GM10266 (cell line): ENCODE data around the gene IKBKE.

Source experiments
- DNase-seq: peaks from one replicate; pipeline ENCODE4 v3.0.0; 2012; ENCODE audit errors: extremely low spot score
- CTCF ChIP-seq: IDR thresholded peaks from 2 replicates; pipeline ENCODE4 v1.5.1; 2012; ENCODE audit warnings: mild to moderate bottlenecking, low read depth; ENCODE audit not compliant: control insufficient read depth, insufficient read depth; ENCODE audit errors: missing control alignments

The IKBKE gene

DNA sequence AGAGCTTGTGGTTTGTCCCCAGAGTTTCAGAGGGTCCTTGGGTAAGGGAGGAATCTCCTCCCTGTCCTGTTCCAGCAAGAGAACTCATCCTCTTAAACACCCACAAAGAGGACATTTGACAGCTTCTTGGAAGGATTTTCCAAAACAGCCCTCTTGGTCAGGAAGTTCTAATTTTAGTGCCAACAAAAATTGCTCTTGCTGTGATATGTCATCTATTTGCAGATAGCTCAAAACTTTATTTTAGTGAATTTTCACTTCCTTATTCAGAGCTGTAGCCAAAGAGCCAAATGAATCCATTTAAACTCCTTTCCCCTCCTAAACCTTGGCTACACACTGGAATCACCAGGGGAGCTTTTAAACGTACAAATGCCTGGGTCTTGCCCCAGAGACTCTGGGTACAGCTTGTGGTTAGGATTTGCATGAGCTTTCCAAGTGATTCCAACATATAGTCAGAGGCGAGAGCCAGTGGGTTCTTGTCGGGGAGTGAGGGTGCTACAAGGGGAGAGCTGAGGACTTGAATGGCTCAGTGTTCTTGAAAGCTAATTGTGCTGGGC, 25.3 kb downstream of the IKBKE start:
- no peak for TF ChIP-seq CTCF
- peak; percentile 43 for DNase-seq

DNA sequence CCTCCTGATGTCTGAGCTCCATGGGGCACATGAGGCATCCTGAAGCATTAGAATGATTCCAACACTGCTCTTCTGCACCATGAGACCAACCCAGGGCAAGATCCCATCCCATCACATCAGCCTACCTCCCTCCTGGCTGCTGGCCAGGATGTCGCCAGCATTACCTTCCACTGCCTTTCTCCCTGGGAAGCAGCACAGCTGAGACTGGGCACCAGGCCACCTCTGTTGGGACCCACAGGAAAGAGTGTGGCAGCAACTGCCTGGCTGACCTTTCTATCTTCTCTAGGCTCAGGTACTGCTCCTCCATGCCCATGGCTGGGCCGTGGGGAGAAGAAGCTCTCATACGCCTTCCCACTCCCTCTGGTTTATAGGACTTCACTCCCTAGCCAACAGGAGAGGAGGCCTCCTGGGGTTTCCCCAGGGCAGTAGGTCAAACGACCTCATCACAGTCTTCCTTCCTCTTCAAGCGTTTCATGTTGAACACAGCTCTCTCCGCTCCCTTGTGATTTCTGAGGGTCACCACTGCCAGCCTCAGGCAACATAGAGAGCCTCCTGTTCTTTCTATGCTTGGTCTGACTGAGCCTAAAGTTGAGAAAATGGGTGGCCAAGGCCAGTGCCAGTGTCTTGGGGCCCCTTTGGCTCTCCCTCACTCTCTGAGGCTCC, 26.0 kb downstream of the IKBKE start:
- no peak for TF ChIP-seq CTCF
- peak; percentile 62 for DNase-seq

- no peak for TF ChIP-seq CTCF
- DNase-seq = no peak
Observed at GRCh38 chr1:206497363-206497762, 27.1 kb downstream of the IKBKE start.

GRCh38 chr1:206497774-206498173, 27.5 kb downstream of the IKBKE start:
- DNase-seq = no peak
- no peak for TF ChIP-seq CTCF

DNA sequence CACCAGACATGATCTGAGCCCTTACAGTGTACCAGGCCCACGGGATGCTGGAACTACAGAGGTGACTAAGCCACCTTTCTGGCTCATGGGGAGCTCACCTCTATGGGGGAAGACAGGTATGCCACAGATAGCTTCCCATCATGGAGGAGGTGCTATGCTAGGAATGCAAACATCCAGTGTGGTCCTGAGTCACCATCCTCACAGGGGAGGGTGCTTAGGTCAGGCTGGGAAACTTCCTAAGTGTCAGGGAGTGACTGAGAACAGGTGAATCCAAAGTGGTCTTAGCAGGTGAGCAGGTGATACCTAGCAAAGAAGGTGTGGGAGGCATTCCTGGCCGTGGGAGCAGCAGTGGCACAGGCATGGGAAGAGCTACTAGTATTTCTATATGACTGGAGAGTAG, 28.4 kb downstream of the IKBKE start:
- TF ChIP-seq CTCF = no peak
- DNase-seq = no peak

- DNase-seq = no peak
- TF ChIP-seq CTCF = no peak
Observed at GRCh38 chr1:206500046-206500445, 29.8 kb downstream of the IKBKE start.

DNA sequence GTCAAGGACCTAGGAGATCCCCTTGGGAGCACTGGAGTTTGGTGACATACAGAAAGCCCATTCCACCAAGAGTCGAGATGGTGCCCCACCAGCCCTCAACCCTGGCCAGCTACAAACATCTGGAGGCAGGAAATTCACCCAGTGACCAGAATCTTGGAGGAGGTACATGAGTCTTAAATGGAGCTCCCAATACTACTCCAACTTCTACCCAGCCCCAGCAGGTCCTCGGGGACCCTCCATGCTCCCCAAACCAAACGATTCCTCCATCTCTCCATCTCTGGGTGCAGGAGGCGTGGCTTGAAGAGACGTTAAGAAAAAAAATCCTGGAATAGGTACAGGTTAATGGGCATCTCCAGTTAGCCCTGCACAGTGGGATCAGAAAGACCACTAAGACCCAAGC, 31.6 kb downstream of the IKBKE start:
- no peak for TF ChIP-seq CTCF
- DNase-seq = no peak
